Measurements from ENCODE around the gene CD180.

Gene CD180

DNA sequence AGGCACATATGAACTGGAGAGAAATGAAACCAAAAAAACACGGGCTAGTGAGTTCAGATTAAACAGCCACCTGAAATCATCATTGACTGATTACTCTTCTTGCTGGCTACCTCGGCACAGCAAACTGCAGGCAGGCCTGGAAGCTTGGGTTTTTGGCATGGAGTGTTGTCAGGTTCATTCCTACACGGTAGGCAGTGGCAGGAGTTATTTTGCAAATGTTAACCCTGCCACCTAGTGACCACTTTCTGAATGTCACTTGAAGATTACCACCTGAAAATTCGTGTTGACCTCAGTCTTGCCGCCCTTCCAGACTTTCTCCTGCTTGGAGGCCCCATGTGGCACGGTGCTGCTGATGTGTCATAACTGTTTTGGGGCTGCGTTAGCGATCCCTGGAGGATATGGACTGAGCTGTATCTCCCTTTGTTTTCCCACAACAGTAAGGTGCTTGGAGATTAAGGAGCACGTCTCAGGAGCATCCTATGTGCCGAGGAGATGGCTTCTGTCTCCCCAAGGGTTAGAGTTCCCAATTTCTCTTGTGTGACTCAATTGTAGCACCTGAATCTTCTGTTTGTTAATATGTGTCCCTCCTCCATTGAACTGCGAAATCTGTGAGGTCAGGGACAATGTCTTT lies 12.7 kb upstream of the CD180 start:
- Histone ChIP-seq H3K4me1 (ENCODE audit: low read depth, poor library complexity, severe bottlenecking) (peaks cover 51% of the 10 kb centered on the region), H3K4me2 (peak overlapping the region; percentile 8)

DNA sequence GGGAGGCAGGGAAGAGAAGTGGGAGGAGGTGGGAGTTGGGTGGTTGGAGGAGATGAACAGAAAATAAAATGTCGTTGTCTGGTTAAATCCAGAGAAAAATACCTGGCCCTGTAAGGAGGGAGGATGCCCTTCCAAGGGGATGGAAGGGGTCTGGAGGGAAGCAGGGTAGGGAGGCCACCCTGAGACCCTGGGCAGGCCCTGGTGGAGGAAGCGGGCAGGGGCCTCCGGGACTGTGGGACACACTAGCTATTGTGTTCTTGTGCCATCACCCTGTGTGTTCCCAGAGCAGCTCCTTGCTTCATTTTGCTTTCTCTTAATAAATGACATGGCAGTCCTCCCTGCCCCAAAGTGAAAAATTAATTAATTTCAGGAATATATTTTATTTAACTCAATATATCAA lies 11.8 kb upstream of the CD180 start:
- Histone ChIP-seq H3K4me3 (IDR thresholded peaks at IDR 0.05; ENCODE audit: insufficient read depth, low read depth, low read length) (no peak overlapping the region), H3K36me3 (ENCODE audit: insufficient read depth) (no peaks in the 10 kb centered on the region), H4K20me1 (ENCODE audit: insufficient read depth) (no peaks in the 10 kb centered on the region), H3K4me2 (0 out of 2 replicates have a peak overlapping the region, but pooled peaks have one; percentile 8), H3K9ac (no peak overlapping the region), H3K27me3 (ENCODE audit: insufficient read depth, low read depth) (no peaks in the 10 kb centered on the region), H3K27ac (no peak overlapping the region), H2AFZ (ENCODE audit: low read depth) (no peak overlapping the region), H3K79me2 (ENCODE audit: insufficient read depth, low read depth) (no peaks in the 10 kb centered on the region), H3K4me1 (ENCODE audit: low read depth, poor library complexity, severe bottlenecking) (peaks cover 58% of the 10 kb centered on the region)
- TF ChIP-seq, protein P1, sequence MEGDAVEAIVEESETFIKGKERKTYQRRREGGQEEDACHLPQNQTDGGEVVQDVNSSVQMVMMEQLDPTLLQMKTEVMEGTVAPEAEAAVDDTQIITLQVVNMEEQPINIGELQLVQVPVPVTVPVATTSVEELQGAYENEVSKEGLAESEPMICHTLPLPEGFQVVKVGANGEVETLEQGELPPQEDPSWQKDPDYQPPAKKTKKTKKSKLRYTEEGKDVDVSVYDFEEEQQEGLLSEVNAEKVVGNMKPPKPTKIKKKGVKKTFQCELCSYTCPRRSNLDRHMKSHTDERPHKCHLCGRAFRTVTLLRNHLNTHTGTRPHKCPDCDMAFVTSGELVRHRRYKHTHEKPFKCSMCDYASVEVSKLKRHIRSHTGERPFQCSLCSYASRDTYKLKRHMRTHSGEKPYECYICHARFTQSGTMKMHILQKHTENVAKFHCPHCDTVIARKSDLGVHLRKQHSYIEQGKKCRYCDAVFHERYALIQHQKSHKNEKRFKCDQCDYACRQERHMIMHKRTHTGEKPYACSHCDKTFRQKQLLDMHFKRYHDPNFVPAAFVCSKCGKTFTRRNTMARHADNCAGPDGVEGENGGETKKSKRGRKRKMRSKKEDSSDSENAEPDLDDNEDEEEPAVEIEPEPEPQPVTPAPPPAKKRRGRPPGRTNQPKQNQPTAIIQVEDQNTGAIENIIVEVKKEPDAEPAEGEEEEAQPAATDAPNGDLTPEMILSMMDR (conservative IDR thresholded peaks at IDR 0.05; ENCODE audit: low read depth, low read length), result no peak

More for the DNA sequence above, 12.7 kb upstream of the CD180 start:
- Histone ChIP-seq H2AFZ (ENCODE audit: low read depth) (peak overlapping the region; percentile 18), H3K27ac (no peak overlapping the region), H3K9ac (no peak overlapping the region), H3K36me3 (ENCODE audit: insufficient read depth) (no peaks in the 10 kb centered on the region), H3K4me3 (IDR thresholded peaks at IDR 0.05; ENCODE audit: insufficient read depth, low read depth, low read length) (no peak overlapping the region), H3K79me2 (ENCODE audit: insufficient read depth, low read depth) (no peaks in the 10 kb centered on the region), H3K27me3 (ENCODE audit: insufficient read depth, low read depth) (no peaks in the 10 kb centered on the region), H4K20me1 (ENCODE audit: insufficient read depth) (no peaks in the 10 kb centered on the region)
- TF ChIP-seq, protein P1 (conservative IDR thresholded peaks at IDR 0.05; ENCODE audit: low read depth, low read length), result peak; percentile 88

DNA sequence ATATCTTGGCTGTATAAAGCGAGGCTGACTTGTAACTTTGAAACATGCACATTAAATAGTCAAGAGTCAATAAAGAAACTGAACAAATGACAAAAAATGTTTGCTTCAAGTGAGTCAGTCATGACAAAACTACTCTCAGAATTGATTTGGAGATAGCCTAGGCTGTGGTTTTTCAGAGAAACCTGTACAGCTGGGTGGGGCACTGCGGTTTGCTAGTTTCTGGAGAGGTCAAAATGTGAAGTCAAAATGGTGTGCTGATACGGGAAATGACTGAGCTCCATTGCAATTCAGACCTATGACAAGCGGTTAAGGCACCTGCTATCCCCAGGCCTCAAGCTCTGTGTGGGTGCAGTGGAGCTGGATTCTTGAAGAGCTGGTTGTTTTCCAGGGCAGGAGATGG lies 10.3 kb upstream of the CD180 start:
- H3K36me3 ChIP-seq (ENCODE audit: insufficient read depth), result no peaks in the 10 kb centered on the region
- H3K4me1 ChIP-seq (ENCODE audit: low read depth, poor library complexity, severe bottlenecking), result peaks cover 70% of the 10 kb centered on the region
- H3K4me3 ChIP-seq (IDR thresholded peaks at IDR 0.05; ENCODE audit: insufficient read depth, low read depth, low read length), result no peak overlapping the region
- TF ChIP-seq, protein P1 (conservative IDR thresholded peaks at IDR 0.05; ENCODE audit: low read depth, low read length), result 0 out of 2 replicates have a peak, but pooled peaks have one; percentile 12
- H3K9ac ChIP-seq, result no peak overlapping the region
- H4K20me1 ChIP-seq (ENCODE audit: insufficient read depth), result no peaks in the 10 kb centered on the region
- peak overlapping the region; percentile 25; the same call in 1 of the 2 replicates for H3K27ac ChIP-seq
- no peaks in the 10 kb centered on the region for H3K27me3 ChIP-seq (ENCODE audit: insufficient read depth, low read depth)
- H3K4me2 ChIP-seq, result peak overlapping the region; percentile 64
- no peaks in the 10 kb centered on the region for H3K79me2 ChIP-seq (ENCODE audit: insufficient read depth, low read depth)
- no peak overlapping the region for H2AFZ ChIP-seq (ENCODE audit: low read depth)

DNA sequence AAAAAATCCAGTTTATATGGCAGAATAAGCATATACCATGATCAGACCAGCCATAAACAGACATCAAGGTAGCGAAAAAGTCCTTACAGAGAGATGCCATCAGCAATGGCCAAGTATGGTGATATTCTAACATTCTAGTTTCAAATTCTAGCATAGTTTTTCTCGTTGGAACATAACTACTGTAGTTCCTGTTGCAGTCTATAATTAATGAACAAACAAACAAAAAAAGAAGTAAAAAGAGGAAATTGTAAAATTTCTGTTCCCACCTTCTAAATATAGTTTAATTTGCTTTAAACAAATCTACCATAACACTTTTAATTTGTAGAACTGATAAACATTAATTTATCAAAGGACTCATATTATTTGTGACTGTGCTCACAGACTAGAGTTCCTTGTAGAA lies 9.9 kb upstream of the CD180 start:
- H4K20me1 ChIP-seq (ENCODE audit: insufficient read depth), result no peaks in the 10 kb centered on the region
- peak overlapping the region; percentile 64 for H3K4me2 ChIP-seq
- no peak overlapping the region for H3K4me3 ChIP-seq (IDR thresholded peaks at IDR 0.05; ENCODE audit: insufficient read depth, low read depth, low read length)
- H3K27me3 ChIP-seq (ENCODE audit: insufficient read depth, low read depth), result no peaks in the 10 kb centered on the region
- no peak overlapping the region for H2AFZ ChIP-seq (ENCODE audit: low read depth)
- peak overlapping the region; percentile 25; the same call in 1 of the 2 replicates for H3K27ac ChIP-seq
- no peak overlapping the region for H3K9ac ChIP-seq
- TF ChIP-seq, protein P1 (conservative IDR thresholded peaks at IDR 0.05; ENCODE audit: low read depth, low read length), result no peak
- no peaks in the 10 kb centered on the region for H3K36me3 ChIP-seq (ENCODE audit: insufficient read depth)
- peaks cover 70% of the 10 kb centered on the region for H3K4me1 ChIP-seq (ENCODE audit: low read depth, poor library complexity, severe bottlenecking)
- no peaks in the 10 kb centered on the region for H3K79me2 ChIP-seq (ENCODE audit: insufficient read depth, low read depth)
